GM12892 (cell line): ENCODE measurements around the gene TGIF1.

Experiments used
- POLR2A ChIP-seq: IDR thresholded peaks from 2 replicates; pipeline ENCODE4 v1.6.1; 2011; ENCODE audit warnings: low read depth, low read length, control low read depth
- POLR2AphosphoS5 ChIP-seq: IDR thresholded peaks from 2 replicates; pipeline ENCODE4 v1.6.1; 2011; ENCODE audit warnings: low read depth, low read length, control low read depth
- TAF1 ChIP-seq: IDR thresholded peaks from 2 replicates; pipeline ENCODE4 v1.6.1; 2011; ENCODE audit warnings: low read depth, mild to moderate bottlenecking, control low read depth, low read length, borderline replicate concordance

DNA sequence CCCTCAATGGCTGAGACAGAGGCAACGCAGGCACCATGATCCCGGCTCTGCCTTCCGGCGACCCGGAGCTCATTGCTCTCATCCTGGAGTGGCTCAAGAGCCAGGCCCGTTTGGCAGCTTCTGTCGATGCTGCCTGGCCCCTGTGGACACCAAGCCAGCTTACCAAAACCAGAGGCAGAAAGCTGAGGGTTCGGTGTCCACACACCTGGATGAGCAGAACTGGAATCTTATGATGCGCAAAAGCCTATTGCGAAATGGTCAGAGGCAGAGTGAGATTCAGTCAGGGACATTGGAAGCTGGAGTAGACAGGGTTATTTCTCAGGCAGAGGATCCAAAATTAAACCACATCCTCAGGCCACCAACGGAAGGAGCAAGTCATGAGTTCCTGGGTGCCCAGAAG, 34.9 kb upstream of the TGIF1 start:
- TF ChIP-seq POLR2A (no peak), TAF1 (no peak), POLR2AphosphoS5 (no peak)
